Sigmoid colon (tissue), 4 donors: ENCODE data around the gene EYA3.

Experiments
- EP300 ChIP-seq, 4 donors: sonication (generic); formaldehyde crosslinking; IDR thresholded peaks; one replicate each; pipeline ENCODE4 v1.6.1; 2017; ENCODE audit warnings: antibody characterized with exemption in 4 of 4
- POLR2A ChIP-seq, 2 donors: fragments of 450-650 bp; IDR thresholded peaks; one replicate each; pipeline ENCODE4 v1.6.1; 2016; ENCODE audit warnings: antibody characterized with exemption in 2 of 2, mild to moderate bottlenecking in 2 of 2, moderate library complexity in 2 of 2
- TF ChIP-seq, protein P1 (sequence below), 4 experiments: fragments of 450-650 bp in 3 of 4; fragments of 200-600 bp in 1 of 4; IDR thresholded peaks; one replicate each; pipeline ENCODE4 v1.5.1; 2016 to 2019; ENCODE audit warnings: antibody characterized with exemption in 4 of 4, mild to moderate bottlenecking in 3 of 4, moderate library complexity in 2 of 4

DNA sequence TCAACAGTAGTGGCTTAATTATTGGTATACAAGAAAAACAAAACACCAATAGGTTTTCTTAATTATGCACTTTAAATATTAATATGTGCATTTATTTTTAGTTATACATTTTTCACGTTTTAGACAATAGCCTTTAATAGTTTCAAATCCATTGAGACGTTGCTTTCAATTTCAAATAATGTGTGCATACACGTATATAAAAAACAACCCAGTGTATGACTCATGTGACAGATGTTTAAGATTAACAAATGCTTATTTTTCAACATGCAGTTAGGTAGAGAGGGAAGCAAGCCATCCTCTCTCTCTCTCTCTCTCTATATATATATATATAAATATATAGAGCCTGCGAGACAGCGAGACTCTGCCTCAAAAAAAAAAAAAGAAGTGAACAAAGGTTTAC is 24.3 kb downstream of the EYA3 start:
- TF ChIP-seq, protein P1, sequence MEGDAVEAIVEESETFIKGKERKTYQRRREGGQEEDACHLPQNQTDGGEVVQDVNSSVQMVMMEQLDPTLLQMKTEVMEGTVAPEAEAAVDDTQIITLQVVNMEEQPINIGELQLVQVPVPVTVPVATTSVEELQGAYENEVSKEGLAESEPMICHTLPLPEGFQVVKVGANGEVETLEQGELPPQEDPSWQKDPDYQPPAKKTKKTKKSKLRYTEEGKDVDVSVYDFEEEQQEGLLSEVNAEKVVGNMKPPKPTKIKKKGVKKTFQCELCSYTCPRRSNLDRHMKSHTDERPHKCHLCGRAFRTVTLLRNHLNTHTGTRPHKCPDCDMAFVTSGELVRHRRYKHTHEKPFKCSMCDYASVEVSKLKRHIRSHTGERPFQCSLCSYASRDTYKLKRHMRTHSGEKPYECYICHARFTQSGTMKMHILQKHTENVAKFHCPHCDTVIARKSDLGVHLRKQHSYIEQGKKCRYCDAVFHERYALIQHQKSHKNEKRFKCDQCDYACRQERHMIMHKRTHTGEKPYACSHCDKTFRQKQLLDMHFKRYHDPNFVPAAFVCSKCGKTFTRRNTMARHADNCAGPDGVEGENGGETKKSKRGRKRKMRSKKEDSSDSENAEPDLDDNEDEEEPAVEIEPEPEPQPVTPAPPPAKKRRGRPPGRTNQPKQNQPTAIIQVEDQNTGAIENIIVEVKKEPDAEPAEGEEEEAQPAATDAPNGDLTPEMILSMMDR (IDR thresholded peaks at IDR 0.05) = no peak
- no peak for TF ChIP-seq POLR2A (IDR thresholded peaks at IDR 0.05)
- no peak for TF ChIP-seq EP300 (IDR thresholded peaks at IDR 0.05)
